Epithelial cell of umbilical artery (primary cell): ENCODE data around the gene WDR49. TPM values are rescaled to one million over a fixed set of nuclear protein-coding genes. Genes with fewer than 3 reads are reported as not detected.

ENCODE experiments used
- total RNA-seq: library from RNA; depleted of rRNA; stranded (reverse); fragments of >200 nt; gene quantifications from 2 replicates; pipeline ENCODE4 v1.2.3, GENCODE V29; 2014

Gene WDR49
- total RNA-seq: 0.15 and 0.32 TPM in 2 replicates

DNA sequence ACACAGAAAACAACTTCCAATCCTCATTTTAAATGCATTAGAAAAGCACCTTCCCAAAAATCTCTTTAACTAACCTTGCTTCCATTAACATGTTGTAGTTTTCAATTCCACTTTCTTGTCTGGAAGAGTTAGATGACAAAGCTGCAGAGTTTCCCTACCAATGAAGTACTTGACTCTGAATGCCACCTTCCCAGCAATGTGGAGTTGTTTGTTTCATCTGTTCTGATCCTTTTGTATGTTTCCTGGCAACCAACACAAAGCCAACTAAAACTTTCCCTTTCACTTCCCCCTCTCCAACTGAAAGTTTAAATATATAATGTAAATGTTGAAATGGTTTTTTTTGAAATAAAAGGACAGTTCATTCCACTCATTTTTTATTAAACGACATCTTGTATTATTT, at the start of gene WDR49:
TSS of gene WDR49 (minus strand) at position 183 of the 400 bp plus-strand sequence. CDS start 517 bp downstream, outside the sequence.

DNA sequence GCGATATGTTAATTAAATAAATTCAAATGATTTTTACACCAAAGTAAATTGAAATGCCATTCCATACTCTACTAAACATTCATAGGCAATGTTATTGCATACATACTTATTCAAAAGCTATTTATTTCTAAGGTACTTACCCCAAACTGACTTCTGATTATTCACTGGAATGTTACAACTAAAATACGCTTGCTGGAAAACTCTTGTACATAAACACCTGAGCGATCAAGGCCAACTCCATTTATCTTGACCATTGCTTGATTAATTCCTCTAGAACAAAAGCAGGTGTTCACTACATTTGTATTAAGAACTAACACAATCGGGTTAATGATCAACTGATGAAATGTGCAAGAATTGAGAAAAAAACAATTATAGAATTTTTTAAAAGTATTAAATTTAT, 179.9 kb downstream of the WDR49 start, which contains the start of gene SERPINI2:
TSS of gene SERPINI2 (minus strand) at position 180 of the 400 bp plus-strand sequence. CDS start 2,208 bp downstream, outside the sequence.

Other genes starting within 250 kb of the WDR49 start
- not detected in 2 replicates for gene SERPINI2, start 179.9 kb downstream of the WDR49 start, total RNA-seq
- 79.6 and 80.4 TPM in 2 replicates for gene PDCD10, start 81.0 kb upstream of the WDR49 start, total RNA-seq
- 0.32 and 1.2 TPM in 2 replicates for gene SERPINI1, start 81.8 kb upstream of the WDR49 start, total RNA-seq